NB4 (cell line): ENCODE measurements around the gene CD8B.
"Not testable (repeated sequence)": the region's sequence is repeated elsewhere in the genome, so short reads cannot be mapped to it uniquely, and the experiment has no call there.

Experiments used
- CTCF ChIP-seq: IDR thresholded peaks from one replicate; pipeline ENCODE4 v1.5.1; 2012; ENCODE audit warnings: low read depth, low read length
- POLR2A ChIP-seq: IDR thresholded peaks from 2 replicates; pipeline ENCODE4 v1.6.1; 2011; ENCODE audit warnings: mild to moderate bottlenecking; ENCODE audit not compliant: insufficient read length; ENCODE audit errors: extremely low read depth

- TF ChIP-seq CTCF, POLR2A: not testable (repeated sequence)
These were observed 44.2 kb upstream of the CD8B start for GRCh38 chr2:86905868-86906267.
